ENCODE data around the gene MESD. TPM values are rescaled to one million over a fixed set of nuclear protein-coding genes. Genes with fewer than 3 reads are reported as not detected.
A peak's percentile ranks its signal among the peaks of the same experiment; 100 is the strongest.

The MESD gene
- total and polyA plus RNA-seq, 2 of the 4 experiments (the other 2 are of a cell fraction), result 10.0 to 14.0 TPM

DNA sequence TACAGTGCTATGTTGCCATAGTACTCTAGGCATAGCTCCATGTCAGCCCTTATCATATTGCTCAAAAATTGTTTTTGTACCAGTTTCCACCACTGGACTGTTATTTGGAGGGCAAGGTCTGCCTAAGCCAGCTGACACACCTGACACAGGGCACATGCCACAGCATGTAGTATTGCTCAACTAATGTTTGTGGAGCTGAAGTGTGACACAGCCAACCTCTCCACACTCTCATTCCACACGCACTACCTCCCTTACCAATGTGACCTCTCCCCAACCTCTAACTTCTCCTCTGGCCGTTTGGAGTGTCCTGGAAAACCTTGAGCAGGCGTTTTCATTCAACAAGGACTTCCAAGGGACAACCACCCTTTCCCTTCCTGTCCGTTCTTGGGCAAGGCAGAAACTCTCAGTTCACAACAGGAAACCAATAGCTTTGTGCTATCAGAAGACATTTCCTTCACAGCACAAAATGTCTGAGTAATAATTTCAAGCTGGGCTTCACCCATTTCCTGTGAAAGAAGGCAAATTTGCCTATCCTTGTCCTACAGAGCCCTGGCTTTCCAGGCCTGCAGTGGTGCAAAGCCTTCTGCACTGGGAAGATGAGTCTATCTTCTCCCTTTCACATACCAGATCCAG, 49.5 kb upstream of the MESD start:
- dilution Hi-C loops (cut with HindIII; ENCODE audit: low sequenced_read_pairs, unreplicated experiment), result no loop called here
- 33% methylated on average over 3 of the region's 4 CpGs; no CpG with 5 or more reads in 1 of the 2 experiments for WGBS, 2 experiments (ENCODE audit: extremely low coverage in 2 of 2, insufficient read length in 1 of 2)
- H2AK5ac ChIP-seq (ENCODE audit: low read depth, low read length), result 0 out of 2 replicates have a peak overlapping the region, but pooled peaks have one; percentile 16
- intact Hi-C loops (cut with micrococcal nuclease), result no loop called here
- H2BK15ac ChIP-seq (ENCODE audit: low read depth, low read length), result no peak overlapping the region
- no peaks in the 10 kb centered on the region for H4K20me1 ChIP-seq (ENCODE audit: insufficient read depth, low read length)
- H3K56ac ChIP-seq (ENCODE audit: extremely low read depth, insufficient read depth, low read length), result no peak overlapping the region
- peaks cover 4% of the 10 kb centered on the region for H3K27me3 ChIP-seq (ENCODE audit: control insufficient read depth, insufficient read depth, low read length)
- POLR2A ChIA-PET (ENCODE audit: unreplicated experiment), result no interaction called here
- no peak overlapping the region for H3K23ac ChIP-seq (ENCODE audit: low read depth, low read length)
- CTCF ChIA-PET, result interaction anchor here (1.4 kb wide), 1 partner anchor 227 kb away, joined by 5 read pairs; no protein-coding TSS in a partner anchor
- H3K4ac ChIP-seq (ENCODE audit: low read depth, low read length), result no peak overlapping the region
- no peak overlapping the region for H4K8ac ChIP-seq (ENCODE audit: low read depth in 2 of 2, low read length in 2 of 2)
- H2BK120ac ChIP-seq (ENCODE audit: low read depth, low read length), result no peak overlapping the region
- H3K9me3 ChIP-seq (ENCODE audit: control insufficient read depth, insufficient read depth, low read length), result no peaks in the 10 kb centered on the region
- H3K18ac ChIP-seq (ENCODE audit: low read depth, low read length), result no peak overlapping the region
- no peaks in the 10 kb centered on the region for H3K36me3 ChIP-seq (ENCODE audit: control insufficient read depth, insufficient read depth, low read length)
- H2AFZ ChIP-seq (replicated peaks; ENCODE audit: low read length, poor library complexity), result no peak overlapping the region
- DNase-seq (no peak), ATAC-seq (ENCODE audit: low read depth) (no peak)
- no peak overlapping the region for H2BK5ac ChIP-seq (ENCODE audit: low read depth, low read length, poor library complexity, severe bottlenecking)
- no peak overlapping the region for H3K14ac ChIP-seq (replicated peaks; ENCODE audit: low read depth, low read length)
- H3K9me1 ChIP-seq (ENCODE audit: insufficient read depth, low read length), result no peaks in the 10 kb centered on the region; the same call in 1 of the 2 replicates
- no TSS peak for BruUV-seq (replicated peaks)
- H2BK20ac ChIP-seq (ENCODE audit: low read depth, low read length), result no peak overlapping the region
- H3K4me1 ChIP-seq (ENCODE audit: control insufficient read depth, insufficient read depth, low read length), result no peaks in the 10 kb centered on the region
- TF ChIP-seq MAZ (IDR thresholded peaks at IDR 0.05; ENCODE audit: borderline replicate concordance, low read depth, low read length) (no peak), RAD21 (IDR thresholded peaks at IDR 0.05; ENCODE audit: low read length) (no peak), POLR2A (IDR thresholded peaks at IDR 0.05; ENCODE audit: low read depth, low read length) (no peak), NFE2L2 (IDR thresholded peaks at IDR 0.05; ENCODE audit: low read depth, low read length) (no peak), BHLHE40 (IDR thresholded peaks at IDR 0.05; ENCODE audit: low read depth, low read length) (no peak), RCOR1 (IDR thresholded peaks at IDR 0.05; ENCODE audit: insufficient replicate concordance, low read length) (no peak), FOS (IDR thresholded peaks at IDR 0.05; ENCODE audit: low read depth, low read length) (no peak)
- TF ChIP-seq, protein P1, sequence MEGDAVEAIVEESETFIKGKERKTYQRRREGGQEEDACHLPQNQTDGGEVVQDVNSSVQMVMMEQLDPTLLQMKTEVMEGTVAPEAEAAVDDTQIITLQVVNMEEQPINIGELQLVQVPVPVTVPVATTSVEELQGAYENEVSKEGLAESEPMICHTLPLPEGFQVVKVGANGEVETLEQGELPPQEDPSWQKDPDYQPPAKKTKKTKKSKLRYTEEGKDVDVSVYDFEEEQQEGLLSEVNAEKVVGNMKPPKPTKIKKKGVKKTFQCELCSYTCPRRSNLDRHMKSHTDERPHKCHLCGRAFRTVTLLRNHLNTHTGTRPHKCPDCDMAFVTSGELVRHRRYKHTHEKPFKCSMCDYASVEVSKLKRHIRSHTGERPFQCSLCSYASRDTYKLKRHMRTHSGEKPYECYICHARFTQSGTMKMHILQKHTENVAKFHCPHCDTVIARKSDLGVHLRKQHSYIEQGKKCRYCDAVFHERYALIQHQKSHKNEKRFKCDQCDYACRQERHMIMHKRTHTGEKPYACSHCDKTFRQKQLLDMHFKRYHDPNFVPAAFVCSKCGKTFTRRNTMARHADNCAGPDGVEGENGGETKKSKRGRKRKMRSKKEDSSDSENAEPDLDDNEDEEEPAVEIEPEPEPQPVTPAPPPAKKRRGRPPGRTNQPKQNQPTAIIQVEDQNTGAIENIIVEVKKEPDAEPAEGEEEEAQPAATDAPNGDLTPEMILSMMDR (conservative IDR thresholded peaks at IDR 0.05; ENCODE audit: low read depth, low read length), result no peak
- TF ChIP-seq, protein P2, sequence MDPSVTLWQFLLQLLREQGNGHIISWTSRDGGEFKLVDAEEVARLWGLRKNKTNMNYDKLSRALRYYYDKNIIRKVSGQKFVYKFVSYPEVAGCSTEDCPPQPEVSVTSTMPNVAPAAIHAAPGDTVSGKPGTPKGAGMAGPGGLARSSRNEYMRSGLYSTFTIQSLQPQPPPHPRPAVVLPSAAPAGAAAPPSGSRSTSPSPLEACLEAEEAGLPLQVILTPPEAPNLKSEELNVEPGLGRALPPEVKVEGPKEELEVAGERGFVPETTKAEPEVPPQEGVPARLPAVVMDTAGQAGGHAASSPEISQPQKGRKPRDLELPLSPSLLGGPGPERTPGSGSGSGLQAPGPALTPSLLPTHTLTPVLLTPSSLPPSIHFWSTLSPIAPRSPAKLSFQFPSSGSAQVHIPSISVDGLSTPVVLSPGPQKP (IDR thresholded peaks at IDR 0.05; ENCODE audit: borderline replicate concordance, low read depth, low read length), result no peak
- TF ChIP-seq, protein P3, sequence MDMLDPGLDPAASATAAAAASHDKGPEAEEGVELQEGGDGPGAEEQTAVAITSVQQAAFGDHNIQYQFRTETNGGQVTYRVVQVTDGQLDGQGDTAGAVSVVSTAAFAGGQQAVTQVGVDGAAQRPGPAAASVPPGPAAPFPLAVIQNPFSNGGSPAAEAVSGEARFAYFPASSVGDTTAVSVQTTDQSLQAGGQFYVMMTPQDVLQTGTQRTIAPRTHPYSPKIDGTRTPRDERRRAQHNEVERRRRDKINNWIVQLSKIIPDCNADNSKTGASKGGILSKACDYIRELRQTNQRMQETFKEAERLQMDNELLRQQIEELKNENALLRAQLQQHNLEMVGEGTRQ (IDR thresholded peaks at IDR 0.05; ENCODE audit: low read depth, low read length), result no peak
- in situ Hi-C loops (cut with MboI; ENCODE audit: low sequenced_read_pairs), result no loop called here
- H4K91ac ChIP-seq (ENCODE audit: insufficient read depth, low read depth, low read length), result no peak overlapping the region
- no peak overlapping the region for H3K9ac ChIP-seq (ENCODE audit: low read depth, low read length)
- no peak overlapping the region for H3K4me2 ChIP-seq (ENCODE audit: low read depth, low read length)
- no peaks in the 10 kb centered on the region for H3K79me1 ChIP-seq (ENCODE audit: low read depth in 1 of 2, low read length in 2 of 2)
- peak overlapping the region; percentile 26 for H2AK9ac ChIP-seq (replicated peaks; ENCODE audit: low read depth, low read length, poor library complexity)
- H3K4me3 ChIP-seq (ENCODE audit: insufficient read depth, low read depth, low read length), result no peak overlapping the region
- H3K27ac ChIP-seq (ENCODE audit: insufficient read depth, low read length), result no peak overlapping the region
- no peak overlapping the region for H4K5ac ChIP-seq (ENCODE audit: low read depth, low read length)

Data from IMR-90 (cell line).